Suppressor macrophage treated with lipopolysaccharide for 4 hours (primary cell): ENCODE results near the gene EI24.
"Not testable (repeated sequence)": the region's sequence is repeated elsewhere in the genome, so short reads cannot be mapped to it uniquely, and the experiment has no call there.

Source experiments
- DNase-seq: peaks from one replicate; pipeline ENCODE4 v3.0.0-alpha.2; 2020

EI24 gene

GRCh38 chr11:125568970-125569914 is at the start of gene EI24:
Gene EI24 (plus strand): TSS chr11:125569477. CDS start chr11:125572528, 3,051 bp downstream.
- peak; percentile 96 for DNase-seq

GRCh38 chr11:125519860-125520834 is 49.1 kb upstream of the EI24 start:
- peak; percentile 6 for DNase-seq

GRCh38 chr11:125525303-125525702 is 44.0 kb upstream of the EI24 start:
- no peak for DNase-seq

- DNase-seq: no peak
Observed at GRCh38 chr11:125532668-125533067, 36.6 kb upstream of the EI24 start.

- DNase-seq: no peak
Observed at GRCh38 chr11:125535585-125535984, 33.7 kb upstream of the EI24 start.

- DNase-seq: not testable (repeated sequence)
Observed at GRCh38 chr11:125536834-125537233, 32.4 kb upstream of the EI24 start.

GRCh38 chr11:125542709-125543108 is 26.6 kb upstream of the EI24 start:
- DNase-seq: no peak

- no peak for DNase-seq
Observed at GRCh38 chr11:125550780-125551179, 18.5 kb upstream of the EI24 start.

- no peak for DNase-seq
Observed at GRCh38 chr11:125551835-125552342, 17.4 kb upstream of the EI24 start.

GRCh38 chr11:125552927-125553326 is 16.4 kb upstream of the EI24 start:
- DNase-seq: no peak

- no peak for DNase-seq
Observed at GRCh38 chr11:125553357-125553756, 15.9 kb upstream of the EI24 start.

GRCh38 chr11:125554038-125554437 is 15.2 kb upstream of the EI24 start:
- DNase-seq: no peak

GRCh38 chr11:125559888-125560287 is 9.4 kb upstream of the EI24 start:
- no peak for DNase-seq

- no peak for DNase-seq
Observed at GRCh38 chr11:125561924-125562323, 7.4 kb upstream of the EI24 start.

- no peak for DNase-seq
Observed at GRCh38 chr11:125562430-125562829, 6.8 kb upstream of the EI24 start.

- DNase-seq: no peak
Observed at GRCh38 chr11:125564357-125564756, 4.9 kb upstream of the EI24 start.

- no peak for DNase-seq
Observed at GRCh38 chr11:125566235-125566634, 3.0 kb upstream of the EI24 start.

GRCh38 chr11:125569915-125570621 is 791 bp downstream of the EI24 start:
- no peak for DNase-seq

GRCh38 chr11:125570952-125571351 is 1.7 kb downstream of the EI24 start:
- no peak for DNase-seq

- DNase-seq: no peak
Observed at GRCh38 chr11:125572916-125573315, 3.6 kb downstream of the EI24 start.

- not testable (repeated sequence) for DNase-seq
Observed at GRCh38 chr11:125577181-125577580, 7.9 kb downstream of the EI24 start.

- no peak for DNase-seq
Observed at GRCh38 chr11:125578783-125579182, 9.5 kb downstream of the EI24 start.

GRCh38 chr11:125579811-125580210 is 10.5 kb downstream of the EI24 start:
- DNase-seq: no peak
